GM15510 (cell line): Measurements from ENCODE around the gene PAM16.

ENCODE experiments used
- POLR2A ChIP-seq: IDR thresholded peaks from 3 replicates; pipeline ENCODE4 v1.6.1; 2011; ENCODE audit warnings: borderline replicate concordance; ENCODE audit not compliant: insufficient read length; ENCODE audit errors: extremely low read depth

The PAM16 gene

DNA sequence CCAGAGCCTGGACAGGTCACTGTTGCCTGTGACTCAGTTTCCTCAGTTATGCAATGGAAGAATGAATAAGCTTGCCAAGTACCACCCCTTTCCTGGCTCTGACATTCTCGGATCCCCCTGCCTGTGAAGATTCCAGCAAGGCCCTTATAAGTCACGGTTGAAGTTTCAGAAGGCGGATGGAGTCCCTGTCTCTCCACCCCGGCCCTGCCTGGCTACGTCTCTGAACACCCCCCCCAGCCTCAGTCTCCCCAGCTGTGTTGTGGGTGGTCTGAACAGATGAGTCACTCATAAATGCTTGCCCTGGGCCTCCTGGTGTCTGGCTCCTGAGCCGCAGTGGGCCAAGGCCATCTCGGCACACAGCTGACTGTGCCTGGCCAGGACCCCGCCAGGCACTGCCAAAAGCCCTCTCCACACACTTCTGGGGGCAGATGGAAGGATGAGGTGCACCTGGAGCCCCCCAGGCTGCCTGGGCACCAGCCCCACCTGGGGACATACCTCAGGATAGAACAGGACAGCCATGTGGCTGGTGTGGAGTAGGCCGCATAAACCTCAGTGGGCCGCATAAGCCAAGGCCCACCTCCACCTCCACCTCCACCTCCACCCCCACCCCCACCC lies 35.9 kb upstream of the PAM16 start:
- no peak for TF ChIP-seq POLR2A

DNA sequence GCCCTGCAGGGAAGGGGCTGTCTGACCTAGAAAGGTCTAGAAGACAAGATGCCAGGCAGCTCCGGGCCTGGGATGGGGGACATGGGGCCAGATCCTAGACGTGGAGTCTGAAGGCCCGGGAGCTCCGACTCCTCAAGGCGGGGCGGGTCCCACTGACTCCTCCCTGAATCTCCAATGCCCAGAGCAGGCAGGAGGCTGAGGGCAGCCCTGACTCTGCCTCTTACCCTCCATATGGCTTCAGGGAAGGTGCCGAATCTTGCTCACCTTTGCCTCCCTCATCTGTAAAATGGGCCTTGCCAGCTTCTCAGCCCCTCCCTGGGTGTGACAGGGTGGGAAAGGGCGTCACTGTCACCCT lies 35.3 kb upstream of the PAM16 start:
- TF ChIP-seq POLR2A, result no peak

DNA sequence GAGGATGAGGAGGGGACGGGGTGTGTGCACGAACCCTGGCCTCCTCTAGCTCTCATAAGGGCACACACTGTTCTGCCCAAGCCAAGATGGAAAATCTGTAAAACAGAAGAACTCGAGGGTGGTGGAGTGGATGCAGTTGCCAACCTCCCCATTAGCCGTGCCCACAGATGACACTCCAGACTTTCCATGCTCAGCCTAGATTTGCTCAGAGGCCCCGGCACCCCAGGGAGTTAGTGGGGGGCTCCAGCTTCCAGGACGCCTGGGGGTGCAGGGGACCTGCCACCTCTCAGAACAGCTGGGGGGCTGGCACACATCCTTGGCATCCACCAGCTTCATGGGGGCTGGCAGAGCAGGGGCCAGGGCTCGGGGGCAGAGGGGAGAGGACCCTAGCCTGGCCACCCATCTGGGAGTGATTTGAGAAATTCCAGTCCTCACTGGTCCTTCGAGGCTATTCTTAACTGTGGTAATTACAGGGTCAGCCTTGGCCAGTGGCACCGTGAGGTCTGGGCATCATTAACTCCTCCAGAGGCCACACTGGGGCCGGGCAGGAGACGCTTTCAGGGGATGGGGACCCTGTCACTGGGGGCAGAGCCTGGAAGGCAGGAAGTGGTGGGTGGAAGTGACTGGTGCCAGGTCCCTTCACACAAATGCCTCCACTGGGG lies 34.8 kb upstream of the PAM16 start:
- TF ChIP-seq POLR2A, result no peak

DNA sequence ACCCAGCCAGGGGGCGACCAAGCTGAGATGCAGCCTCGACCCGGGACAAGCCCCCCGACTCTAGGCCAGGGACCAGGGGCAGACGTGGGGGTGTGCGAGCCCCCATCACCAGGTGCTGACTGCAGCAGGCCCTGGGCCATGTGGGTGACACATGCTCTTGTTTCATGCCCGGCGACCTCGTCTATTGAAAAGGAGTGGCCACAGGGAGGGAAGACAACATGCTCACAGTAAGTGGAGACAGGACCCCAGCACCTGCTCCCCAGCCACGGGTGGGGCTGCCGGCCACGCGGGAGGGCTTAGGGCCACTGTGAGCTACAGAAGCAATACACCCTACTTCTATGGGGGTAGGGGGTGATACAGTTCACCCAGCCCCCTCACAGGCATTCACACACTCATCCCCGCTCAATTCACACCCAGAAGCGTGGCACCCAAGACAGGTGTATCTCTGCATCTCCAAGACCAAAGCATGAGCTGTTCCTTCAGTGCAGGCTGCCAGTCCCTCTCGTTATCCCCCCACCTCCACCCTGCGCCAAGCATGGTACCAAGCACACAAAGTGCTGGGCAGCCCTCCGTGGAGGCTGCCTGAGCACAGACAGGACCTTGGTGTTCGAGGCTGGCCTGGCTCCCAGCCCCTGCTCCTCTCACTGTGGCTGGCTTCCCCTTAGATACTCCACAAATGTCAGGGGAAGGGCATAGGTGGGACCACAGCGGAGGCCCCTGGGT lies 34.1 kb upstream of the PAM16 start:
- TF ChIP-seq POLR2A, result no peak

DNA sequence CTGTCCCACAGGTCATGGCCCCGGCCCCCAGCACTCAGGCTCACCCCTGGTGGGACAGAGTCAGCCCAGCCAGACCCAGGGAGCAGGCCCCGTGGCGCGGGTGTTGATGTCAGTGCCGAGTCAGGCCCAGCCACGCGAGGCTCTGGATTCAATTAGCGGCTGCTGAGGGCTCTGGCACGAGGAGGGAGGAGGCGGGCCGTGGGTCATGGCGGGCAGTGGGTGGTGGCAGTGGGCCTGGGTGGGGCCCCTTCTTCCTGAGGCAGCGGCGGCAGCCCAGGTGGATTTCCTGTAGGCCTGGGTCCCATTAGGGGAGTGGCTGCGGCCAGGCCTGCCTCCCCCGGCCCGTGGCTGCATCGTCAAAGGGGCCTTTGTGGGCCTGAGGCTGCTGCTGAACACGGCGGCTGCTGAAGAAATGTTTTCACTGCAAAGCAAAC lies 33.4 kb upstream of the PAM16 start:
- no peak for TF ChIP-seq POLR2A

DNA sequence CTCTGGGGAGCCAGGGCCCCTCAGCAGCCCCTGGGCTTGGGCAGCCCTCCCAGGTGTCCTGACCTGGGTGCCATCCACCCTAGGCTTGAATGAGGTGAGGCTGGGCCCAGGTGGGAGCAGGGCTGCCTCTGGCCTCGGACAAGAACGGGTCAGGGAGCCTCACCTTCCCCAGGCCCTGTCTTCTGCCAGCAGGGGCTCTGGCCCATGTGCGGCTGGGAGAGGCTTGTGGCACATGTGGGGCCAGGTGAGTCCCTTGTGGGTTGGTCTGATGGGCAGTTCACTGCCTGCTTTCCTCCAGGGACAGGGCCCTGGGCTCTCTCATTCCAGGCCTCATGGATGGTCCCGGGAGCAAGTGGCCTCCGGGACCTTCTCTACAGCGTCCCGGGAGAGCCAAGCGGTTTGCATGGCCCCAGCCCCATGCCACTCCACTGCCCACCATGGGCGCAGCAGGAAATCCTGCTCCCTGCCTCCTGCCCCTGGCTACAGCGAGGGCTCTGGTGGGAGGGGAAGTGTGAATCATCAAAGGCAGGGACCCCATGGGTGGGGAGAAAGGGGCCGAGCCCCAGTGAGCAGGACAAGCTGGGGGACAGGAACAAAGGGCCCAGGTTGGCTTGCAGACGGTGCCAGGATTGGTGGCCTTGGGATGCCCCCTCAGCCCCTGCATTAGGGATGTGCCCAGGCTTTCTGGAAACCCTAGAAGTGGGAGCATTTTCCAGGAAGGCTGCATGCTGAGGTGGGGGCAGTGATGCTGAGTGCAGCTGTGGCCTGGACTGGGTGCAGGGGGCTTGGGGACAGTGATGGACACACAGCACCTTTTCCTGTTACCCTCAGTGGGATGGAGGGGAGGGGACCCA lies 32.7 kb upstream of the PAM16 start:
- TF ChIP-seq POLR2A, result no peak

DNA sequence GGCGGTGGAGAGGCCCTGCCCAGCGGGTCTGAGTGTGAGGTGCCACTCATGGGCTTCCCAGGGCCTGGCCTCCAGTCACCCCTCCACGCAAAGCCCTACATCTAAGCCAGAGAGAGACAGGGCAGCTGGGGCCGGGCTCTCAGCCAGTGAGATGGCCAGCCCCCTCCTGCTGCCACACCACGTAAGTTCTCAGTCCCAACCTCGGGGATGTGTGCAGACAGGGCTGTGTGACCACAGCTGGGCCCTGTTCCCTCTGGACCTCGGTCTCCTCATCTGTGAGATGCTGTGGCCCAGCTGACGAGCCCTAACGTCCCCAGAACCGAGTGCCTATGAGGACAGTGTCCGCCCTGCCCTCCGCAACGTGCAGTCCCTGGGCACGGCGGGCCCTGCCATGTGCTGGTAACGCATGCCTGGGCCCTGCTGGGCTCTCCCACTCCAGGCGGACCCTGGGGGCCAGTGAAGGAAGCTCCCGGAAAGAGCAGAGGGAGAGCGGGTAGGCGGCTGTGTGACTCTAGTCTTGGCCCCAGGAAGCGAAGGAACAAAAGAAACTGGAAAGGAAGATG lies 31.8 kb upstream of the PAM16 start:
- no peak for TF ChIP-seq POLR2A

DNA sequence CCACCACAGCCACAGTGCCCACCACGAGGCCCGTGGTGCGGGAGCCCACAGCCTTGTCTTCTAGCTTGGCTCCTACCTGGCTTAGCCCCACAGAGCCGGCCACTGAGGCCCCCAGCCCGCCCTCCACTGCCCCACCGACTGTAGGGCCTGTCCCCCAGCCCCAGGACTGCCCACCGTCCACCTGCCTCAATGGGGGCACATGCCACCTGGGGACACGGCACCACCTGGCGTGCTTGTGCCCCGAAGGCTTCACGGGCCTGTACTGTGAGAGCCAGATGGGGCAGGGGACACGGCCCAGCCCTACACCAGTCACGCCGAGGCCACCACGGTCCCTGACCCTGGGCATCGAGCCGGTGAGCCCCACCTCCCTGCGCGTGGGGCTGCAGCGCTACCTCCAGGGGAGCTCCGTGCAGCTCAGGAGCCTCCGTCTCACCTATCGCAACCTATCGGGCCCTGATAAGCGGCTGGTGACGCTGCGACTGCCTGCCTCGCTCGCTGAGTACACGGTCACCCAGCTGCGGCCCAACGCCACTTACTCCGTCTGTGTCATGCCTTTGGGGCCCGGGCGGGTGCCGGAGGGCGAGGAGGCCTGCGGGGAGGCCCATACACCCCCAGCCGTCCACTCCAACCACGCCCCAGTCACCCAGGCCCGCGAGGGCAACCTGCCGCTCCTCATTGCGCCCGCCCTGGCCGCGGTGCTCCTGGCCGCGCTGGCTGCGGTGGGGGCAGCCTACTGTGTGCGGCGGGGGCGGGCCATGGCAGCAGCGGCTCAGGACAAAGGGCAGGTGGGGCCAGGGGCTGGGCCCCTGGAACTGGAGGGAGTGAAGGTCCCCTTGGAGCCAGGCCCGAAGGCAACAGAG lies 31.0 kb upstream of the PAM16 start:
- TF ChIP-seq POLR2A, result no peak

DNA sequence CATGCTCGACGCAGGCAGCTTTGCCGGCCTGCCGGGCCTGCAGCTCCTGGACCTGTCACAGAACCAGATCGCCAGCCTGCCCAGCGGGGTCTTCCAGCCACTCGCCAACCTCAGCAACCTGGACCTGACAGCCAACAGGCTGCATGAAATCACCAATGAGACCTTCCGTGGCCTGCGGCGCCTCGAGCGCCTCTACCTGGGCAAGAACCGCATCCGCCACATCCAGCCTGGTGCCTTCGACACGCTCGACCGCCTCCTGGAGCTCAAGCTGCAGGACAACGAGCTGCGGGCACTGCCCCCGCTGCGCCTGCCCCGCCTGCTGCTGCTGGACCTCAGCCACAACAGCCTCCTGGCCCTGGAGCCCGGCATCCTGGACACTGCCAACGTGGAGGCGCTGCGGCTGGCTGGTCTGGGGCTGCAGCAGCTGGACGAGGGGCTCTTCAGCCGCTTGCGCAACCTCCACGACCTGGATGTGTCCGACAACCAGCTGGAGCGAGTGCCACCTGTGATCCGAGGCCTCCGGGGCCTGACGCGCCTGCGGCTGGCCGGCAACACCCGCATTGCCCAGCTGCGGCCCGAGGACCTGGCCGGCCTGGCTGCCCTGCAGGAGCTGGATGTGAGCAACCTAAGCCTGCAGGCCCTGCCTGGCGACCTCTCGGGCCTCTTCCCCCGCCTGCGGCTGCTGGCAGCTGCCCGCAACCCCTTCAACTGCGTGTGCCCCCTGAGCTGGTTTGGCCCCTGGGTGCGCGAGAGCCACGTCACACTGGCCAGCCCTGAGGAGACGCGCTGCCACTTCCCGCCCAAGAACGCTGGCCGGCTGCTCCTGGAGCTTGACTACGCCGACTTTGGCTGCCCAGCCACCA lies 30.2 kb upstream of the PAM16 start:
- TF ChIP-seq POLR2A, result no peak

DNA sequence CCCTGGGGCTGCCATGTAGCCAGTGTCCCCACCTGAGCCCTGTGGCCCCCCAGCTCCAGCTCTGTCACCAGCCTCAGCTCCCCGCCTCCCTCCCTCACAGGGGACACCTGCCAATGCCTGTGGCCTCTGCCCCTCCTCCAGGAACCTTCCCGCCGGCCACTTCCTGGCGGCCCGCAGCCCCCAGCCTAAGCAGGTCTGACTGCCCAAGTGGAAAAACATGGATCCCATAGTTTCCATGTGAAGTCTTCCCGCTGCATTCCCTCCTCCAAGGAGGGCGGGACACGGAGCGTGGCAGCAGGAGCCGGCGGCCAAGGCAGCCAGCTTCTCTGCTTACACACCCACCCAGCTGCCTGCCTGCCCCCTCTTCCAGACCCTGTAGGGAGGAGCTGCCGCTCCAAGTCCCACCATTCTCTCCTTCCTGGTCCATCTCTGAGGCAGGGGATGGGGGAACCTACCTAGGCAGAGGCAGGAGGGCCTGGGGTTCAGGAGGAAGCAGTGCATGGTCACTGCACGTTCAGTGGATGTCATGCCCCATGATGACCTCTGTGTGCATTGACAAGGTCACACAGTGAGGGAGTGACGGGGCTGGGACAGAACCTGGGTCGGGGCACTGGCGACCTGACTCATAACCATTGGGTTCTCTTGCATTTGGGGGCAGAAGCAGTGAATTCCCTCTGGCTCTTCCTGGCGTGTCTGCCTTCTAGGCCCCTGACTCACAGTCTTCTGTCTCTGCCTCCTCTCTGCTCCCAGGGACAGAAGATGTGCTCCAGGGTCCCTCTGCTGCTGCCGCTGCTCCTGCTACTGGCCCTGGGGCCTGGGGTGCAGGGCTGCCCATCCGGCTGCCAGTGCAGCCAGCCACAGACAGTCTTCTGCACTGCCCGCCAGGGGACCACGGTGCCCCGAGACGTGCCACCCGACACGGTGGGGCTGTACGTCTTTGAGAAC lies 29.3 kb upstream of the PAM16 start:
- no peak for TF ChIP-seq POLR2A

DNA sequence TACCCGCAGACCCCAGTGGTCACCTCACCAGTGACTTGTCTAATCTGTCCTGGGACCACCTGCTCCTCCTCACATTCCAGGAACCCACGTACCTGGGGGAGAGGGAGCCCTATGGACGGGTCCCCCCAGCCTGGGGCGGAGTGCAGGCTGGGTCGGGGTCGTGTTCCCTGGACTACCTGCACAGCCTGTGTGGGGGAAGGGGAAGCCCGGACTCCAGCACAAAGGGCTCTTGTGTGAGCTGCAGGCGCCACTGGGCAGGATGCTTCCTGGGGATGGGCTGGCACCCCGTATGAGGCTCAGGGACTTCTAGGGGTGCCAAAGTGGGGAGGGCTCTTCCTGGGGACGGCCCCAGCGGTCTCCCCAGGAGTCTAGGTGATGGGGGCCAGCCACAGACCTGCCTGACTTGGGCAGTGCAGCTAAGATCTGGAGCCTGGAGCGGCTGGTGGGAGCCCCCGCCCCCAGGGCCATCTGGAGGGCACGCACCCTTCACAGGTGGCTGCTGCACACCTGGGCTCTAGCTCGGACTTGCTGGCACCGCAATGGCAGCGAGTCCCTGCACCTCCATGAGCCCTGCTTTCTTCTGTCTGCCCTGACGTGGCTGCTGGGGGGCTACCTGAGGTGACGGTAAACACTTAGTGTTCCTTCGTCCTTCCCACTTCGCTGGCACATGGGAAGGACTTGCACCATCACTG lies 28.0 kb upstream of the PAM16 start:
- TF ChIP-seq POLR2A, result no peak
